ENCODE measurements around the gene SLC22A15.
"Not testable (repeated sequence)": the region's sequence is repeated elsewhere in the genome, so short reads cannot be mapped to it uniquely, and the experiment has no call there.

SLC22A15 gene

DNA sequence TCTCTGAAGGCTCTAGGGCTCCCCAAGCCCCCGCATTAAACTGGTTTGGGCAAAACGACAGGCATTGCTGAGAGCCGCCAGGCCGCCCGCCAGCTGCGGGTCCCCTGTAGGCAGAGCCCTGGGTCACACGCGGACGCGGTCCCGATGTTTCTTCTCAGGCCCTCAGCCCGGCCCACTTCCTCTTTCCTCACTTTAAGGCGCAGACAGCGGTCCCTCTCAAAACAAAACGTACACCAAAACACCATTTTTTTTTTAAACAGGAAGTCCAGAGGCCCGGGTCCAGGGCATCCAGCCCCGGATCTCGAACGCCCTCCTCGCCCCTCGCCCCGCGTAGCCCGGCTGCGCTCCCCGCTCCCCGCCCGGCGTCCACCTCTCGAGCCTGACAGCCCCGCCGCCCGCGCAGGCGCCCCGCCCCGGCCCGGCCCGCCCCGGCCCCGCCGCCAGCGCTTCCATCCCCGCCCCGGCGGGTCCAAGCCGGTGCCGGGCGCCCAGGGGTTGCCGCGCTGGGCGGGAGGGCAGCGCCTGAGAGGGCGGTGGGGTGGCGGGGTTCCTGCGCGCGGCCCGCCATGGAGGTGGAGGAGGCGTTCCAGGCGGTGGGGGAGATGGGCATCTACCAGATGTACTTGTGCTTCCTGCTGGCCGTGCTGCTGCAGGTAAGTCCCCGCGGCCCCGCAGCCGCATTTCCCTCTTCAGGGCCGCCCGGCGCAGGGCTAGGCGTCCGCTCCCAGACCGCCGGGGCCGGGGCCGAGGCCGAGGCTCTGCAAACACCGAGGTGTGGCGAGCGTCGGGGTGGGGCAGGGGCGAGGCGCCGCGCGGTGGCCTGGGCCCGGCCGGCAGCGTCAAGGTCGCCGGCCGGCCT is at the start of gene SLC22A15:
Gene SLC22A15 (plus strand): TSS at position 452 of the 859 bp plus-strand sequence. CDS start 115 bp downstream, at position 567.
- peak; percentile 75 to 94 for DNase-seq

DNA sequence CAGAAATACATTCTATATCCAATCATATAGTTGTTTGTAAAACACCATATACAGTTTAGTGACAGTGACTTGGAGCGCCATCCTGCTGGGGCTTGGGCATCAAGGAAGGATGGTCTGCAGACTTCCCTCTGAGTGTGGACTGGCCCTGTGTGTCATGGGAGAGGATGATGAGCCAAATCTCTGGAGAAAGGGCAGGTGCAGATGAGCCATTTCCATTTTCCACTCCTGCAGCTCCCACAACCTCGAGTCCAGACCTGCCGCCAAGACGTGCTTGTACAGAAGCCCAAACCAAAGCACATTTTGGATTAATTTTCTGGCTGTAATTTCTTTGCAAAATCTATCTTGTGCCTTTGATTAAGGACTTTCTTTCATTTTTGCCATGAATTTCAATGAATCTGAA is 48.3 kb upstream of the SLC22A15 start:
- DNase-seq: no peak

DNA sequence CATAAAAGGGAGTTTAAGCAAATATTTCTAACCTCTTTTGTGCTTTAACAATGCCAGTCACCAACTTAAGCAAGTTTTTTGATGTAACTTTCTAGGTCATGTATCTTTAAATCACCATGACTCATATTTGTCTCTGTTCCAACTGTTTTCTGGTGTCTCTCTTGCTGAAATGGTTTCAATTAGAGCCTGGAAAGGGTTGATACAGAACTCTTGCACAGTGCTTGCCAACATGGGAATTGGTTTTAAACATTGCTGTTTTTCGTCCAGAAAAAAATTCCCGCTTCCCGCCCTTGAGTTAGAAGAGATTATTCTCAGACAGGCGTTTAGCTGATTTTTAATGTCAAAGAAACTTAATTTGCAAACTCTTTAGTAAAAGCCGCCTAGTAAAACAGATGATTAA is 46.4 kb upstream of the SLC22A15 start:
- DNase-seq: no peak

DNA sequence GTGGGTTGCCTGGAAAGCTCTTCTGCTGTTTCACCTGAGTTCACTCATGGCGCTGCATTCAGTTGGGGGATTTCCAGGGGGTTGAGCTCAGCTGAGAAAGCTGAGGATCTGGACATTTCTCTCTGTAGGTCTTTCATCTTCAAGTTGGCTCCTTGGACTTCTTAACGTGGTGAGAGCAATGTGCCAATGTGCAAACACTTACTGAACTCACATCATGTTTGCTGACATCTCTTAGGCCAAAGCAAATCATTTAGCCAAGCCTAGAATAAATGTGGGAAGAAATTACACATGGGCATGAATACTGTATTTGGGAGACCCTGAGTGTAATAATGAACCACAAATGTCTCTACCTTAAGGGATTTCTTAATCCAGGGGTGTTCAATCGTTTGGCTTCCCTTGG is 42.7 kb upstream of the SLC22A15 start:
- no peak for DNase-seq

DNA sequence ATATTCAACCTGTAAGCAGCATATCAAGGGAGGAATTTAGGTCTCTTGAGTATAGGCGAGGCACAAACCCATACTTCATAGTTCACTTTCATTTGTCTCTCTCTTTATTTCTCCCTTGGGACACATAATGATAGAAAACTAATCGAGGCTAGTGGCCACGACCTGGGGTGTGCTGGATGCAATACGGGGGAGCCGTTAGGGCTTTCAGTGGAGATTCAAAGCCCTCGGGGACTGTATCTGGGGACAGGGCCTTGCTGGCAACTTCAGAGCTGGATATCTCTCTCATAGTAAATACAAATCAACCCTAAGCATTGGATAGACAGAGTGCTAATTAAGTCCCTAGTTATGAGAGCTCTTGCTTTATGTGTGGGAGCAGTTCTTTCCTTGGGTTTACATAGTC is 36.9 kb upstream of the SLC22A15 start:
- peak in 1 of 2 experiments; percentile 37 for DNase-seq

DNA sequence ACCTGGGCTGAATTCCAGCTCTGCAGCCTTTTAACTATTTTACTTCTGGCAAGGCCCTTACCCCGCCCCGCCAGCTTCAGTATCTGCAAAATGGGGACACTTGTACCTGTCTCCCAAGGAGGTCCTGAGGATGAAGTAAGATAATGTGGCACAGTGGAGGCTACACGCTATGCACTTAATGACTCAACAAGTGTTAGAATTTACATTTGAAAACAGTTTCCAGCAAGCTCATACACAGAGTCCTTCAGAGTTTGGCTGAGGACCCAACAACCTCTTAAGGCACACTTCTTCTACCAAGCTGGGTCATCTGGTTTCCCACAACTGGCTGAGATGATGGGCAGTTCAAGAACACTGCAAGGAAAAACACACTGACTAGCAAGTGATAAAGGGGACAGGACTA is 30.2 kb upstream of the SLC22A15 start:
- DNase-seq: no peak

DNA sequence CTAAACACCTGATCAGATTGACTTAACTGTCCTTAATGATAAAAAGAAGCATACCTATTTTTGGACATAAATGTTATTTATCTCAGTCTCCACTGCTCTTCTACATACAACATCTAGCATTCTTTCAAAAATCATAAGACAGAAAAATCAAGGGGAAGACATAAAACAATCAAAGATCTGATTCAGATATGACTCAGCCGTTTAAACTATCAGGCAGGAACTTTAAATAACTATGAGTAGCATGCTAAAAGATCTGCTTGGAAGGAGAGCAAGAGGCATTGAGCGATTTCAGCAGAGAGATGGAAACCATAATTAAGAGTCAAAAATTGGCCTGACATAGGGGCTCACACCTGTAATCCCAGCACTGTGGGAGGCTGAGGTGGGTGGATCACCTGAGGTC is 27.2 kb upstream of the SLC22A15 start:
- no peak for DNase-seq

DNA sequence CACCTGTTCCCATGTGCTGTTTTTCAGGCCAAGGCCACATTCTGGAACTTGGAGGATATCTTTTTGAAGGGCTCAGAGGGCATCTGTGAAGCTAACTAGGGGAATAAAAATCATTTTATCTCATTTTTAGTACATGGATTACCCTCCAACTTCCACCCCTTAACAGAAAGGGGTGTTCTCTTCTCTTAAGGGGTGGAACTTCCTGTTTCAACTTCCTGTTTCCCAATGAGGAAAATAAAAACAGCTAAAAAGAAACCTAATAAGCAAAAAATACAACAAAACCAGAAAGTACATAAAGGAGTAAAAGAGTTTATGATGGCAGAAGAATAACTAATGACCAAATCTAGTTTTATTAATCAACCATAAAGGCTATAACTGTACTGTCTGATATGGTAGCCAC is 24.8 kb upstream of the SLC22A15 start:
- DNase-seq: no peak

DNA sequence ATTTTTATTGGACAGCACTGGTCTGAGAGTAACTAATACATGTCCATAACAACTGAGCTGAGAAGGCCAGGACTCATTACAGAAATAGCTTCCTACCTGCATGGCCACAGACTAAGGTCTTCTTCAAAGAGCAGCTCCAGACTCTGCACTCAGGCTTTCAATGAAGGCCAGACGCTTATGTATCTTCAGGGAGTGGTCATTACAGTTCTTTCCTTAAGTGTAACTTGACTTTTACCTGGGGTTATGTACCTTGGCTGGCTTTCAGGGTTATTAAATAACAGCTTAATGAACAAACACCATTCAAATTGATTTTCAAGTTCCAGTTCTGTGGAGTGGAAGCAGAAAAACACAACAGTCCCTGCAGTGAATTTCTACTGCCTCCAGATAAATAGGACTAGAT is 23.8 kb upstream of the SLC22A15 start:
- DNase-seq: no peak

DNA sequence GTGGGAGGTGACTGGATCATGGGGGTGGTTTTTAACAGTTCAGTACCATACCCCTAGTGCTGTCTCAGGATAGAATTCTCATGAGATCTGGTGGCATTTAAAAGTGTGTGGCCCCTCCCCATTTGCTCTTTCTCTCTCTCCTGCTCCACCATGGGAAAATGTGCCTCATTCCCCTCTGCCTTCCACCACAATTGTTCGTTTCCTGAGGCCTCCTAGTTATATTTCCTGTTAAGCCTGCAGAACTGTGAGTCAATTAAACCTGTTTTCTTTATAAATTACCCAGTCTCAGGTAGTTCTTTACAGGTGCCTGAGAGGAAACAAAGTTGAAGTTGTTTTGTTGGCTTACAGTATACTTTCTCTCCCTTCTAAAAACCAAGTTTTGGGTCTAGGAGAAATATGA is 23.1 kb upstream of the SLC22A15 start:
- no peak for DNase-seq

DNA sequence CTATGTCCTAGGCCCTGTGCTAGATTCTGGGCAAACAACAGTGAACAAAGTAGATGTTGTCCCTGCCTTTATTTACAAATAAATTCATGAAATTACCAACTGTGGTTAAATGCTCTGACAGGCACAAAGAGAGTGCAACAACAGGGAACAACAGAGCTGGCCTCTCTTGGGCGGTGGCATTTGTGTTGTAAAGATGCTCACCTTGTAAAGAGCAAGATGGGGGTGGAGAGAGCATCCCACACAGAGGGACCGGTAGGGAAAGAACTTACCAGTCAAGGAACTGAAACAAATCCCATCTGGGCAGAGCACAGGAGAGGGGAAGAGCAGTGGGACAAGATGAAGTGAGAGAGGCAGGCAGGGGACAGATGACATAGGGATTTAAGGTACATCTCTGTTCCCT is 21.6 kb upstream of the SLC22A15 start:
- DNase-seq: no peak

DNA sequence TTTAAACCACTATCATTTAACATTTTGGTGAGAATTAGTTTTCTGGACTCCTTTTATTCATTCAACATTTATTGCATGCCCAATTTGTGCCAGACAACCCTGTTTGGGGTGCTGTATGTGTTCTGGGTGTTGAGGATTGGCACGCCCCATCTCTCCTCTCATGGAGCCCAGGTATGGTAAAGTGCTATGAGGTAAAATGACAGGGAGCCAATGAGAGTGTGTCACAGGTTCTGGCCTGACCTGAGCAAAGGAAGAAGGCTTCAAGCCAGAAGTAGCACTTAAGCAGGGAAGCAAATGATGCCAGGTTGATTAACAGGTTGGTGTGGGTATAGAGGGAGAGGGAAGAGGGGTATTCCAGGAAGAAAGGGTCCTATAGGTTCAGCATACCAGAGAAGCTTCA is 21.1 kb upstream of the SLC22A15 start:
- DNase-seq: no peak

DNA sequence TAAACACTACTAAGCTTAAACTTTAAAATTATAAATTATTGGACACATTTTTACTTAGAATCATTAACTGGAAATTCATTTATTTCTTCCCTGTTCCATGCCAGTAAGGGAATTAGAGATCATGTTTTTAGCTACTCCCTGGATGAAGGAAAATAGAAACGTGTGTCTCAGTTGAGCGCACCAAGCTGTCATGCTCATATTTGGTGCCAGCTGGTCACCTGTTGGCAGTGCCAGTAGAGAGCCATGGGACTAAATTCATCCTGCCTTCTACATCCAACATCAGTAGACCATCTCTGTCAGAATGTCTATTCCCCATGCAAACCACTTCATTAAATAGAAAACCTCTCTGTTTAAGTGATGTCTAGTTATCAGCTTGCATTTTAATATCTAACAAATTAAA is 17.4 kb upstream of the SLC22A15 start:
- no peak for DNase-seq

DNA sequence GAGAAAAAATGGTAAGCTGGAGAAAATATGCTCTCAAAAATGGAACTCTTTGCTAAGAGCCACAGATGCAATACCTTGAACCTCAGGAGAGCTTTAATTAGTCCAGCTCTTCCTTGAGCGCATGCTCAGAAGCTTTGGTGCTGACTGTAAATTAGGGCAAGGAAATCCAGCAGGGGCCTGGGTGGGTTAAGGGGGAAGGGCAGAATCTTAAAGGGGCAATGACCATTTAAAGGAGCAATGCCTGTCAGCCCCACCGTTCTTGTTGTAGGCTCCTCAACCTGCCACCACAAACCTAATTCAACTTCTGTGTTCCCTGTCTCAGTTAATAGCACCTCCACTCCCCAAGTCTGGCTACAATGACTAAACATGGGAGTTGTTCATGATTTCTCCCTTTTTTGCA is 6.8 kb upstream of the SLC22A15 start:
- peak; percentile 31 to 50 for DNase-seq

DNA sequence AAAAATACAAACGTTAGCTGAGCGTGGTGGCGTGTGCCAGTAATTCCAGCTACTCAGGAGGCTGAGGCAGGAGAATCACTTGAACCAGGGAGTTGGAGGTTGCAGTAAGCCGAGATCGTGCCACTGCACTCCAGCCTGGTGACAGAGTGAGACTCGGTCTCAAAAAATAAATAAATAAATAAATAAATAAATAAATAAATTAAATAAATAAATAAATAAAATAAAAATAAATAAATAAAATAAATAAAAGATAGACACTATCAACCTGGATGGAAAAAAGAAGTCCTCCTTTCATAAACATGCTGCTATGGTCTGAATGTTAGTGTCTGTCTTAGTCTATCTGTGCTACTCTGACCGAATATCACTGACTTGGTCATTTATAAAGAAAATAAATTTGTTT is 4.5 kb upstream of the SLC22A15 start:
- not testable (repeated sequence) for DNase-seq

DNA sequence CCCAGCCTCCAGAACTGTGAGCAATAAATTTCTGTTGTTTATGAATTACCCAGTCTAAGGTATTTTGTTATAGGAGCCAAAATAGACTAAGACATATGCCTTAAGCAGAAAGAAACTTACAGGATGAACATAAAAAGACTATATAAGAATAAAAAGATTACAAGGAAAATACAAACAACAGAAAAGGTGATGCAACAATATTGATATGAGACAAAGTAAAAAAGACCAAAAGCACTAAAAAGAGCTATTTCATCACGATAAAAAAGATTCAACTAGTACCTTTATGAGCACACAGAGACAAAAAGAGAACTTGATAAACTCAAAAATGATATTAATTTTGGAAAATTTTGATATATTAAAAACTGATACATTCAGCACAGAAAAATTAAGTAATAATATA is 3.2 kb upstream of the SLC22A15 start:
- no peak for DNase-seq

DNA sequence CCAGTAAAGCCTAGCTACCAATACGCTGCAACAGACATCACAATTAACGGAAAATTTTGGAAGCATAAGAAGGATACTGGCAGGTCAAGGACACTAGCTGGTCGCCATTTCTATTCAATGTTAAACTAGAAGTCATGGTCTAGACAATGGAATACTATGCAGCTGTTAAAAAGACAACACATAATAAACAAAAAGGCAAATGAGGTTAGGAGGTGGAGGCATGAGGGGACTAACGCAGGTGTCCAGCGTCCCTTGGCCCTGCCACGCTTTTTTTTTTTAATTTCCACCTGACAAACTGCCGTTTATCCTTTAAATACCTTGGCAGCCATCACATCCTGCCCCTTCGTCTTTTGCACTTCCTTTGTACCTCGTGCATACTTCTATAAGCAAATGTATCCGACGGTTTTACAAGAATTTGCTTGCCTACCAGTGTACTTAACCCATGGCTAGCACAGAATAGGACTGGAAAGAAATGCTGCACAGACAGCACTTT is 698 bp upstream of the SLC22A15 start:
- no peak for DNase-seq

DNA sequence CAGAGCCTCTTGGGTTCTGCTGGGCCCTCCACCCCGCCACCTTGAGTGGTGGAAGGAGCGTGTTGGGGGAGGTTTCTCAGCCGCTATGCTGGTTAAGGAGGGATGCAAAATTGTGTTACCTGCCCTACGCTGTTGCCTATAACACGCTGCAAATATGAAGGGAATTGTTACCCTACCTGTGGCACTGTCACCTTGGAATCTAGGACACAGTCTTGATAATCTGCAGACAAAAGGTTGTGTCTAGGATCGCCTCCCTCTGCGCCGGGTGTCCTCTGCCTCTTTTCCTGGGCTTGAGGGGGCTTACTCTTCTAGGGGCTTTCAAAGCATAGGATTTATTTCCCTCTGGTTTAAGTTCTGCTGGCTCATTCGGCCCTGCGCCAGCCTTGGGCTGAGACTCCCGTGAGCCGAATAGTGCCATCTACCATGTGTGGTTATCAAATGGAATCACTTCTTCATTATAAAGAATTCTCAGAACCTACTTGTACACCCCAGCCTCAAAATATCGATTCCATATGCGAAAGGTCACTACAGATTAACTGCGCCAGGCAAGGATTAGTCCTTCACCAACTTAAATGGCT is 697 bp downstream of the SLC22A15 start:
- peak; percentile 81 to 85 for DNase-seq

DNA sequence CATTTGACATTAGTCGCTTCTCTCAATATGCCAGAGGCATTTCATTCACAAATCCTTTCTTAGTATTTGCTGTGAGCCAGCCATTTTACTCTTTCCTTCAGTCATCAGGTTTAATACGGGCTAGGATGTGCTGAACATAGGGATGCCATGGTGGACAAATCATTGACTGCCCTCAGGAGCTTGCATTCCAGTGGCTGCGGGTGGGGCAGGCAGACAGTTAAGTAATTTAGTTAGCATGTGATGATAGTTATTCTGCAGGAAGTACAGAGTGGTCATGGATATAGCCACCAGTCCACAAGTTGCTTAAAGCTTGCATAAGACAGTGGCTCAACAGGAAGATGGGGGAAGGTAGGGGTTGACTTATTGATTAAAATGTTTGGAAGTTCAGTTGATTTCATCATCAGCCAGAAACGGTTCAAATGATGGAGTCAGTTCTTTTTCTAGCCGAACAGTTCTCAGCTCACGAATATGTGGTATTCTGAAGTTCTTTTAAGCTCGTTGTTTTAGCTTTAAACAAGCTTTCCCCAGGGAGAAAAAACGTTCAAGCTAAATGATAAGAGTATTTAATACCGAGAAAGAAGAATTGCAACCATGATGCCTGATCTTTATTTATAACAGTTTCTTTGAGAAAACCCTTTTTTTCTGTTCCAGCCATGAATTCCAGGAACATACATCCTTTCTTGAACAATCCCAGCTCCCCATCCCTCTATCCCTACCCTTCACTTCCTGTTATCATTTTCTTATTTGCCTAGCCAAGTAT is 1.4 kb downstream of the SLC22A15 start:
- peak; percentile 78 to 81 for DNase-seq

DNA sequence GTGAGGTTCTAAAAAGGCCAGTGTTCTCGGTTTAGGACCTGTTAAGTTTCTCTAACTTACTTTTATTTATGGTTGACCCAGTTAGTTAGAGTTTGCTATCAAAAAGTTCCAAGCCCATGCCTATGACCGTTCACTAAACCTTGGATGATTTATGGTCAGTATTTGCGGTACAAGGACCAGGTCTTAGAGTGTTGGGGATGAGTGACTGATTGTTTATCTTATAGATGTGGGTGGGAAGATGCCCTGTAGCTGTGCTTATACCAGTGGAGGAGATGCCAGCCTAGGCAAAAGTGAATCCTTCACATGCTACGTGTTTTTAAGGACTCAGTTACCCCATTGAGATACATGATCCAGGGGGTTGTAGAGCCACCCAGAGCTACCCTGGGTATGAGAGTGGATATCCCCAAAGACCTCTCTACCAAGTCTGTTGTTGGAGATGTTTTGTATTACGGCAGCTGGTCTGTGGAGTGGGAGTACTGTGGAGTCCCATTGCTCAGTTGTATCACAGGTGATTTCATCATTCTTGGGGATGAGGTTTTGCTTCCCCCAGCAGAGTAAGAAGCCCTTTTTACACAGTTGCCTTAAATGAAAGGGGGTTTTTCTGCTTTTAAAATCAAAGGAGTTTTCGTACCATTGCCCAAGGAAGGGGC is 2.1 kb downstream of the SLC22A15 start:
- peak; percentile 63 to 73 for DNase-seq

DNA sequence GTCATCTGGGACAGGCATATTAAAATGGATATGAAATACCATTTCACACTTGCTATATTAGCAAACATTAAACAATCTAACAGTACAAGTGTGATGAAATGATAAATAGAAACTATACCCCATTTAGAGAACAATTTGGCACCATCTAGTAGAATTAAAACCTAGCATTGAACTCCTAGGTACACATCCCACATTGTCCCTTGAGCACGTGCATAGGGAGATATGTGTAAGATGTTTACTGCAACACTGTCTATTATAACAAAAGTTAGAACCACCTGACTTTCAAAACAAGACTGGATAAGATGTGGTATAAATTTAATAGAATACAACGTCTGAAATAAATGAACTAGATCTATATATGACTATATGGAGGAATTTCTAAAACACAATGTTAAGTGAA is 3.8 kb downstream of the SLC22A15 start:
- no peak for DNase-seq

DNA sequence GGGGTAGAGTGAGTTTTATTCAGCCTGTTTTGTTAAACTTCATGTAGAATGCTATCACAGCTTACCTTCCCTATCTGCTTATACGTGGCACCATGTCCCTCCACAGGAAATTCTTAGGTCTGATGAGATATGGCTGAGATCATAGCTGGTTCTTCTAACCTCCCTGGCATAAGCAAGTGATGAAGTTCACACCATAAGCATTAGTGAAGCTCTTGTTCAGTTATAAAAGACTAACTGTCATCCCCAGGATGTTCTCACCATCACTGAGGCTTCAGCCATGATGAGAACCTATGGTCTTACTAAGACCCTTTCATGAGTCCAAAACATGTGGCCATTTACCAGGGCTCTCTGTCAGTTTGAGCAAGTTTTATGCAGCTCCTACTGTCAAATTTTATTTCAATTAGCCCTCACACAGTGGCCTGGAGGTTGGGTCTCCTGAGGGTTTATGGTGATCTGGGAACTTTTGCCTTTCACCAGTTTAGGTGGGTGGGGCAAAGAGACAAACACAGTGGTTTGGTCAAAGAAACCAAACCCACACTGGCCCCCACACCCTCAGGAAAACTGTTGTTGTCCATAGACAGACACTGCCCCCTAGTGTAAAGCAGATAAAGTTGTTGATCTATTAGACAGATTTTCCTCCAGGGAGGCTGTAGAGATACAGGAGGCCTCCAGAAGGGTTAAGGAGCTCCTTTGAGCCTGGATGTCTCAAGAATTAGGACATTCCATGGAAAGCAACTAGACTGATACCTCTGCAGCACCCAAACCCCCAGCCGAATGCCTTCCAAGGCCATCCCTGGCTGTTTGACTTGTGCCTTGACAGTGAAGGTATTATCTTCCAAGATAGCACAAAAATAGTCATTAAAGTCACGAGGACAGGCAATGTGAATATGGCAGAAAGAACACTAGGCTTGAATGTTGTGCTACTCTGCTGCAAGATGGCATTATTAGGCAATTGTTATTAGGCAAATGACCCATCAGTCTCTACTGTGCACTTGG is 5.0 kb downstream of the SLC22A15 start:
- peak; percentile 83 to 92 for DNase-seq

Measured in NCI-H526 (cell line).